Amniotic epithelial cell (primary cell): Measurements from ENCODE around the gene CTTNBP2NL.
A peak's percentile ranks its signal among the peaks of the same experiment; 100 is the strongest.
"Not testable (repeated sequence)": the region's sequence is repeated elsewhere in the genome, so short reads cannot be mapped to it uniquely, and the experiment has no call there.

ENCODE experiments used
- DNase-seq: peaks from one replicate; pipeline ENCODE4 v3.0.0-alpha.2; 2010; ENCODE audit warnings: low read depth

The CTTNBP2NL gene

DNA sequence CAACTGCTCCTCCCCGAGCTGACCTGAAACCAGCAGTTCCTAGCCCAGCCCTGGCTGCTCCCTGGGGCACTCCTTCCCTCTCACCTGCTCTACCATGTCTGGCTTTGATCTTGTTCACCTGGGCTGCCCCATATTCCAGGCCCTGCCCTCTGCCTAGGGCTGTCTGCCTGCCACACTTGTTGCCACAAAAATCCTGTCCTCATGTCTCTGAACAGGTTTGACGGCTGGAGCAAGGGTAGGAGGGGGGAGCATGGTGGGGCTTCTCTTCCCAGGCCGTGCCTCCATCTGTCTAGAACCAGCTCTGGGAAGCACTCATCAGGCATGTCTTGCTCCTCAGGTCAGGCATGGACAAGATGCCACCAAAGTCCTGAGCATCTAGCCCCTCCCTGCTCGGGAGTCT lies 68.5 kb downstream of the CTTNBP2NL start:
- DNase-seq = no peak

- DNase-seq = peak; percentile 38
Measured at GRCh38 chr1:112465122-112465521, 69.1 kb downstream of the CTTNBP2NL start.

GRCh38 chr1:112466078-112466660 lies 70.2 kb downstream of the CTTNBP2NL start:
- peak; percentile 90 for DNase-seq

DNA sequence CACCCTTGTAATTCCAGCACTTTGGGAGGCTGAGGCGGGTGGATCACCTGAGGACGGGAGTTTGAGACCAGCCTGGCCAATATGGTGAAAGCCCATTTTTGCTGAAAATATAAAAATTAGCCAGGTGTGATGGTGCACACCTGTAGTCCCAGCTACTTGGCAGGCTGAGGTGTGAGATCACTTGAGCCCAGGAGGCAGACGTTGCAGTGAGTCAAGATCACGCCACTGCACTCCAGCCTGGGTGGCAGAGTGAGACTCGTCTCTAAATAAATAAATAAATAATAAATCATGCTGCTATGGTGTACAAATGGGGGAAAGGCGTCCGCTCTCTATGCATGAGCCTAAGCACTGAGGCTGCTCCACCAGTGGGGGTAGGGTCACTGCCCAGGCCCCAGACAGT lies 74.3 kb downstream of the CTTNBP2NL start:
- DNase-seq = not testable (repeated sequence)

DNA sequence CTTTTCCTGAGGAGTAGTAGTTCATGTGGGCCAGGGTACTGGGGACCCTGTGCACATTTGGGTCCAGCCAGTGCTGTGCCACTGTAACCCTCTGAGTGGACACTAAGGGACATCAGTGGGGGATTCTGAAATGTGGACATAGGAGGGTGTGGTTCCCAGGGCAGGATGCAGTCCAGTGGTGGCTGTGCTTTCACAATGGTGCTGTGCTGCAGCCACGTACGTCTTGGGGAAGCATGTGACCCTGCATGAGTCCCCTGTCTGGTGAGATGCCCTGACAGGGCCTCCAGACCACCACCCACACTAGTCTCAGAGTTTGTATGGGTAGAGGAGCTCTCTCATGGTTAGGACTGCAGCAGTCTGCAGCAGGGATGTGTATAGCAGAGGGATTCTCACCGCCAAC lies 75.0 kb downstream of the CTTNBP2NL start:
- no peak for DNase-seq

DNA sequence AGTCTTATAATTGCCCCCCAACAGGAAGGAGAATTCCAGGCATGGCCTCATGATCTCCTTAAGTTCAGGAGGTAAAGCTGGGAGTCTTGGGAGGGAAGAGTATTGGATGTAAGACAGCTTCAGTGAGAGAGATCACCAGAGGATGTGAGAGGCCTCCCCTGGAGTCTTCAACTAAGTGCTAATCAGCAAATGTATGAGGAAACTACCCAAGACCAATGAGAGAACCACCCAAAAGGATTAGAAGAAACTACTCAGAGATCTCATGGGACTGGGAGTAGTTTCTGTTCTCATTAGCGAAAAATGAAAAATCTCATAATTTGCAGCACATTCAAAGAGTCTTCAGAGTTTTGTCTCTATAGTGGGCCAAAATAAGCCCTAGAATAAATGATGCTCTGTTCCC lies 76.1 kb downstream of the CTTNBP2NL start:
- no peak for DNase-seq

GRCh38 chr1:112477550-112477949 lies 81.5 kb downstream of the CTTNBP2NL start:
- no peak for DNase-seq

- DNase-seq = no peak
Measured at GRCh38 chr1:112478314-112478713, 82.3 kb downstream of the CTTNBP2NL start.

- not testable (repeated sequence) for DNase-seq
Measured at GRCh38 chr1:112486063-112486462, 90.0 kb downstream of the CTTNBP2NL start.

GRCh38 chr1:112487686-112488085 lies 91.7 kb downstream of the CTTNBP2NL start:
- peak; percentile 16 for DNase-seq

DNA sequence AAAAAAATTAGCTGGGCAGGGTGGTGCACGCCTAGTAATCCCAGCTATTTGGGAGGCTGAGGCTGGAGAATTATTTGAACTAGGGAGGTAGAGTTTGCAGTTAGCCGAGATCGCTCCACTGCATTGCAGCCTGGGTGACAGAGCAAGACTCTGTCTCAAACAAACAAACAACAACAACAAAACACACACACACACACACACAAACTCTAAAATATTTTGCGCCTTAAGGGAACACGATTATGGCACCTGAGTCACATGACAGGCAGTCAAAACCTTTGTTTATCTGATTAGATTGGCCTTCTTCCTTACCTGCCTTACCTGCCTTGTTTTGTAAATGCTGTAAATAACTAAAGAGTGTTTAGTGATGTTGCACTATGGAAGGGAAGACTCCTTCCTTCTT lies 92.1 kb downstream of the CTTNBP2NL start:
- DNase-seq = no peak

- DNase-seq = no peak
Measured at GRCh38 chr1:112492076-112492475, 96.1 kb downstream of the CTTNBP2NL start.

GRCh38 chr1:112493351-112493750 lies 97.3 kb downstream of the CTTNBP2NL start:
- DNase-seq = no peak

- no peak for DNase-seq
Measured at GRCh38 chr1:112496290-112496689, 100.3 kb downstream of the CTTNBP2NL start.

DNA sequence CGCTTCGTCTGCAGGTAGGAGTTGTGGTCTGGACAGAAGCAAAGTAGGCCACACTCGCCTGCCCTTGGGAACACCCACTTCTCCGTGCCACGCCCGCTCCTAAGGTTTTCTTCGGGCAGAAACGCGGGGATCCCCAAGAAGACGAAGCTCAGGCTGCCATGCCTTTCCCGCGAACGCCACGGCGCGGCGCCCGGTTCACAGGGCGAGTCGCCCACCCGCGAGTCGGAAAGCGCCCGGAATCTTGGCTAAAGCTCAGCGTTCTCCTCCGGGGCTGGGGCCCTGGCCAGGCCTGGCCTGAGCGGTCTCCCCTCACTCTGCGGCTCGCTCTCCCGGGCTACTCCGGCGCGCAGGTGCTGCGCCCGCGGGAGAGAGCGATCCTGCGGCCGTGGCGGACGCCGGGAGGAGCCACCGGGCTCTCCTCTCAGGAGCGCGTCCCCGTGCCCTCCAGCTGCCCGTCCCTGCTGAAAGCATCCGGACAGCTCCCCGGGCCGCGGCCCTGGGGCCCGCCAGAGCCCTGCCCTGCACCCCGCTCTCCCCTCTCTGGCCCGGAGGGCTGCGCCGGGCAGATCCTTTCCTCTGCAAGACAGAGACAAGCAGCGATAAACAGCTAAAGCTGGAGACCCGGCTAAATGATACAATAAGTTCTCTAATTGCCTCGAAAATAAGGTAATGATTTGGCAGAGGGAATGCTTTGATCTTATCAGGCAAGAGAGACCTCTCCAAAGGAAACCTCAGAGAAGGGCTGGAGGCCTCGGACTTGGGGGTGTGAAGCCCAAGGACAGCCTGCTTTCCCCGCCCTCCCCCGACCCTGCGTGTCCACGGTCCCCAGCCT lies 106.0 kb downstream of the CTTNBP2NL start:
- DNase-seq = peak; percentile 65

DNA sequence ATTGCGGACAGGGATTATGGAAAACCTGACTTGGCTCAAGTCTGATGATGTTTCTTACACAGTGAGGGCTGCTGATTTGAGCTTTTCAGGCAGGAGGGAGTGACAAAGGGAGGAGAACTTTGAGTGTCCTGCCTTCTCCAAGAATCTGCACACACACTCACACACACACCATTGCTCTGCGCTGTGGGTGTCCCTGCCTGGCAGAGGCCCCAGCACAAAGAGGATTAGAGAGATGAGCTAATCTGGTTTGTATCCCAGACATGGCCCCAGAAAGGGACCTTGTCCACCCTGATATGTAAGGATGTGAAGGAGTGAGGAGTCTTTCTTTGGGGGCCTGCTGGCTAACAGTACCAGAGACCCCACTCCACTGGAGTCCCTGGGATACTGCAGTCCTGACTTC lies 106.8 kb downstream of the CTTNBP2NL start:
- peak; percentile 42 for DNase-seq

DNA sequence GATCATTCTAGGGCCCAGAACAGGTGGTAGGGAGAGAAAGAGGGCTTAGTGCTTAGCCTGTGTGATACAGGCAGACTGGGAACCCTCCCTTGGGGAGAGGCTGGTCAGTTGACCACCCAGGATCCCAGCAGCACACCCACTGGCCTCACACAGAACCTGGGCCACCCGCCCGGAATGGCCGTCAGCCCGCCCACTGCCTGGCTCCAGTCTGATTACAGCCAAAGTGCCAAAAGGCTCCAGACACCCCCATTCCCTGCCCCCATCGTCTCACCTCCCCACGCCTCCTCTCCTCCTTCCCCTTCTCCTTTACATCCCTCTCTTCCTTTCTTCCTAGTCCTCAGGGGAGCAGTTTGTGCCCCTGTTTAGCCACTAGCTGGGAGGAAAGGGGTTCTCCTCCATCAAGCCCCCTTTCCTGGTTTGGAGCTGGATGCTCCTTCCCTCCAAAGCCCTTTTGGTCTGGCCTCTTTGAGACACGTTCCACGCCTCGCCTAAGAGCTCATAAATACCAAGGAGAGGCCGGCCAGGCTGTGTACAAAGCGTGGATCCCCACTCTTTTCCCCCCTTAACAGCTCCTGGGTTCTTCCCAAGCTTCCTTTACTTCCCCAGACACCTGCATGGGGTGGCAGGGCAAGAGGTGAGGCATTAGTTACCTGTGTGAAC lies 108.1 kb downstream of the CTTNBP2NL start:
- no peak for DNase-seq

GRCh38 chr1:112504661-112505399 lies 108.8 kb downstream of the CTTNBP2NL start:
- no peak for DNase-seq

DNA sequence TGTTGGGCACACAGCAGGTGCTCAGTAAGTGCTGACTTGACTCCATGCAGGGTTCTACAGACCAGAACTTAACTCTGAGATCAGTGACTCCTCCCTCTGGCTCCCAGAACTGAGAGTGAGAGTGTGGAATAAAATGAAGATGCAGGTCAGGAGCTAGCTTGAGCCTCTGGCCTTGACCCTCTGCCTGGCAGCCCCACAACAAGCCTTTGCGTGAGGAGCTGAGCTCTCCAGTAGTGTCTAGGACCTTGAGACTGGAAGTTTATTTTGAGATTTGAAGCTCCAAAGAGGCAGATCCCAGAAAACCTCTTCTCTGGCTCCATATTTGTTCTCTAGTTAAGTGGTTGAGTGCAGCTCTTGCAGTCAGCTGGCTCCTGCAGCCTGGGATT lies 109.4 kb downstream of the CTTNBP2NL start:
- no peak for DNase-seq

DNA sequence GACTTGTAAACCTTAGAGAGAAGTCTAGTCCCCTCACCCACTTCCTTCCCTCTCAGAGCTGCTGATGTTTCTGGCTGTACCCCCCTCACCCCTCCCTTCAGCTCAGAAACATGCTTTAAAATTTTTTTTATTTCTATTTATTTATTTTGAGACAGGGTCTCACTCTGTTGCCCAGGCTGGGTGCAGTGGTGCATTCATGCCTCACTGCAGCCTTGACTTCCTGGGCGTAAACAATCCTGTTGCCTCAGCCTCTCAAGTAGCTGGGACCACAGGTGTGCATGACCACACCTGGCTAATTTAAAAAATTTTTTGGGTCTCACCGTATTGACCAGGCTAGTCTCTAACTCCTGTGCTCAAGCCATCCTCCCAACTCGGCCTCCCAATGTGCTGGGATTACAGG lies 109.9 kb downstream of the CTTNBP2NL start:
- no peak for DNase-seq

- DNase-seq = no peak
Measured at GRCh38 chr1:112506306-112506705, 110.3 kb downstream of the CTTNBP2NL start.

DNA sequence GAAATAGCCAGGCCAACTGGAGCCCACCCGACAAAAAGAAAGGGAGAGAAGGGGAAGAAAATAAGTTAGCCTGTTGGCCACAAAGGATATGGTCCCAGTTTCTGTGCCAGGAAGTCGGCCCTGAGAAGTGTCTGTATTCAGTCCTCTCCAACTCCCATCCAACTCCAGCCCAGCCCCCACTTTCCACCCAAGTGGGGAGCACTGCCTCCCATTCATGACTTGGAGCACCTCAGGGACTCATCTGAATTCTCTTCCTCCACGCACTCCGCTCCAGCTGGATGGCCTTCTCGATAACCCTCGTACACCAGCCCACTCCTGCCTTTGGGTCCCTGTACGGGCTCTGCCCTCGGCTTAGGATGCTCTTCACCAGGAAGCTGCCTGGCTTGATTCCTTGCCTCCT lies 110.7 kb downstream of the CTTNBP2NL start:
- no peak for DNase-seq

DNA sequence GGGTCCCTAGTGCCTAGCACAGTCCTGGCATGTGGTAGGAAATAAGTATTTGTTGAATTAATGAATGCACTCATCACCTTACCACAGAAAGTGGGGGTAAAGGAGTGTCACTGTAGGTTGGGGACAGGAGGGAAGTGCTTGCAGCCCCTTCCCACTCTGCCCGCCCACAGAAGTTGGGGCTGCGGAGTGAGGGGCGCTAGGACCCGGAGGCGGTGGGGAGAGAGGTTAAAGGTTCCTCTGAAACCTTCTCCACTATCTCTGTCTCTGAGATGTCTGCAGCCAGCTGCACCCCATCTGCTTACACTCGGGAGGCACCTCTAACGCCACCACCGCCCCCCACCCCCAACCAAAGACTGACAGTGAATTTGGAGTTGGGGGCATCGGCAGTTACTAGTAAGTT lies 111.3 kb downstream of the CTTNBP2NL start:
- no peak for DNase-seq
